Stomach (tissue), 4 donors: ENCODE results near the gene CLEC2A.

Experiments used
- CTCF ChIP-seq, 7 experiments: fragments of 450-650 bp in 4 of 7; fragments of 200-600 bp in 3 of 7; sonication (generic) in 3 of 7; IDR thresholded peaks; one replicate each; pipeline ENCODE4 v1.5.1; 2016 to 2019; ENCODE audit warnings: antibody characterized with exemption in 7 of 7, control low read depth in 2 of 7, mild to moderate bottlenecking in 1 of 7
- POLR2AphosphoS5 ChIP-seq, 3 donors: sonication (generic); formaldehyde crosslinking; IDR thresholded peaks; one replicate each; pipeline ENCODE4 v1.6.1; 2016; ENCODE audit warnings: antibody characterized with exemption in 3 of 3

GRCh38 chr12:9936591-9936990 is 4.4 kb upstream of the CLEC2A start:
- TF ChIP-seq POLR2AphosphoS5 (IDR thresholded peaks at IDR 0.05) (no peak), CTCF (IDR thresholded peaks at IDR 0.05) (no peak)
